Measurements from ENCODE around the gene TBX2. TPM values are rescaled to one million over a fixed set of nuclear protein-coding genes. Genes with fewer than 3 reads are reported as not detected.

TBX2 gene
- total and polyA plus RNA-seq, 2 of the 13 experiments (the other 11 are each of a cell fraction or from before 2014, with no cell fraction given): 2.8 to 15.3 TPM

DNA sequence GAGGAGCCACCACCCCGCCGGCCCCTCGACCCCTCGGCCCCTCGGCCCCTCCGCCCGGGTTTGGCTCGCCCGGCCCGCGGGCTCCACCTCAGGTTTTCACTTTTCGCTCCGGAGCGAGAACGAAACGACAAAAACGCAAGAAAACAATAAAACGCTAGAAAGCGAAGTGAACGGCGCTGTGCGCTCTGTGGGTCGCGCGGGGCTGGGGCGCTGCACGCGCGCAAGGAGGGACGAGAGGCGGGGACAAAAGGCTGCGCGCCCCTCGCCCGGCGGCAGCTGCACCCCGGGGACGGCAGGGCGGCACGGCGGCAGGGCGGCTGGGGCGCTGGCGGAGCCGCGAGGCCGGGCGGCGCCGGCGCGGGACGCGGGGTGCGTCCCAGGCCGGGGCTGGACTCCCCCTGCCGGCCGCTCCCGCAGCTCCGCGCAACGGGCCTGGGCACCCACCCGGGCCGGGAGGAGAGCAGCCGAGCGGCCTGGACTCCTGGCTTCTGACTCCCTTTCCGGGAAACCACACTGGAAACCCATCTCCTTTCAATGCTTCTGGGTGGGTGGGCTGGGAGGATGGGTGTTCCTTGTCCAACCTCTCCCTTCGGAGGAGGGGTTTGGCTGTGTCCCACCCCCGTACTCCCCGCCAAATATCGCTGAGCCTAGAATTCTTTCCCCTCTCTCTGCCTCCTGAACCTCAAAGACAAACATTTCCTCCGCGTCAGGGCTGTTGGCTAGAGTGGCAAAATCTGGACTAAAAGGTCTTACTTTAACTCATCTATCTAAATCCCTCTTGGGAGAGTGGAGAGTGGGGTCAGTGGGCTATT is 9.9 kb downstream of the TBX2 start (continued):
- TF ChIP-seq SPEN (CRISPR knock-in tag; IDR thresholded peaks at IDR 0.05; ENCODE audit: low read depth): peak; percentile 36; the same call in 1 of the 2 replicates
- TF ChIP-seq MLLT10 (CRISPR knock-in tag; IDR thresholded peaks at IDR 0.05): no peak
- no peak for TF ChIP-seq SIX1 (CRISPR knock-in tag; IDR thresholded peaks at IDR 0.05; ENCODE audit: borderline replicate concordance)
- peak; percentile 72; the same call in 1 of the 2 replicates for TF ChIP-seq DNMT1 (CRISPR knock-in tag; IDR thresholded peaks at IDR 0.05)
- TF ChIP-seq, protein P1, sequence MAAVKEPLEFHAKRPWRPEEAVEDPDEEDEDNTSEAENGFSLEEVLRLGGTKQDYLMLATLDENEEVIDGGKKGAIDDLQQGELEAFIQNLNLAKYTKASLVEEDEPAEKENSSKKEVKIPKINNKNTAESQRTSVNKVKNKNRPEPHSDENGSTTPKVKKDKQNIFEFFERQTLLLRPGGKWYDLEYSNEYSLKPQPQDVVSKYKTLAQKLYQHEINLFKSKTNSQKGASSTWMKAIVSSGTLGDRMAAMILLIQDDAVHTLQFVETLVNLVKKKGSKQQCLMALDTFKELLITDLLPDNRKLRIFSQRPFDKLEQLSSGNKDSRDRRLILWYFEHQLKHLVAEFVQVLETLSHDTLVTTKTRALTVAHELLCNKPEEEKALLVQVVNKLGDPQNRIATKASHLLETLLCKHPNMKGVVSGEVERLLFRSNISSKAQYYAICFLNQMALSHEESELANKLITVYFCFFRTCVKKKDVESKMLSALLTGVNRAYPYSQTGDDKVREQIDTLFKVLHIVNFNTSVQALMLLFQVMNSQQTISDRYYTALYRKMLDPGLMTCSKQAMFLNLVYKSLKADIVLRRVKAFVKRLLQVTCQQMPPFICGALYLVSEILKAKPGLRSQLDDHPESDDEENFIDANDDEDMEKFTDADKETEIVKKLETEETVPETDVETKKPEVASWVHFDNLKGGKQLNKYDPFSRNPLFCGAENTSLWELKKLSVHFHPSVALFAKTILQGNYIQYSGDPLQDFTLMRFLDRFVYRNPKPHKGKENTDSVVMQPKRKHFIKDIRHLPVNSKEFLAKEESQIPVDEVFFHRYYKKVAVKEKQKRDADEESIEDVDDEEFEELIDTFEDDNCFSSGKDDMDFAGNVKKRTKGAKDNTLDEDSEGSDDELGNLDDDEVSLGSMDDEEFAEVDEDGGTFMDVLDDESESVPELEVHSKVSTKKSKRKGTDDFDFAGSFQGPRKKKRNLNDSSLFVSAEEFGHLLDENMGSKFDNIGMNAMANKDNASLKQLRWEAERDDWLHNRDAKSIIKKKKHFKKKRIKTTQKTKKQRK (IDR thresholded peaks at IDR 0.05; ENCODE audit: low read length): no peak
- no peak for TF ChIP-seq SRF (IDR thresholded peaks at IDR 0.05; ENCODE audit: low read depth, low read length)
- TF ChIP-seq ZNF788 (CRISPR knock-in tag; IDR thresholded peaks at IDR 0.05; ENCODE audit: borderline replicate concordance): no peak
- TF ChIP-seq SP1 (IDR thresholded peaks at IDR 0.05): no peak
- no peak for TF ChIP-seq SP1 (CRISPR knock-in tag; IDR thresholded peaks at IDR 0.05)
- peak; percentile 65 for TF ChIP-seq MEIS2 (CRISPR knock-in tag; IDR thresholded peaks at IDR 0.05)
- no peak for TF ChIP-seq CC2D1A (CRISPR knock-in tag; IDR thresholded peaks at IDR 0.05)
- no peak for TF ChIP-seq ZNF451 (CRISPR knock-in tag; IDR thresholded peaks at IDR 0.05)
- TF ChIP-seq NCOA1 (CRISPR knock-in tag; IDR thresholded peaks at IDR 0.05): no peak
- TF ChIP-seq TOPORS (CRISPR knock-in tag; IDR thresholded peaks at IDR 0.05): peak; percentile 85; the same call in 1 of the 2 replicates
- TF ChIP-seq, protein P2, sequence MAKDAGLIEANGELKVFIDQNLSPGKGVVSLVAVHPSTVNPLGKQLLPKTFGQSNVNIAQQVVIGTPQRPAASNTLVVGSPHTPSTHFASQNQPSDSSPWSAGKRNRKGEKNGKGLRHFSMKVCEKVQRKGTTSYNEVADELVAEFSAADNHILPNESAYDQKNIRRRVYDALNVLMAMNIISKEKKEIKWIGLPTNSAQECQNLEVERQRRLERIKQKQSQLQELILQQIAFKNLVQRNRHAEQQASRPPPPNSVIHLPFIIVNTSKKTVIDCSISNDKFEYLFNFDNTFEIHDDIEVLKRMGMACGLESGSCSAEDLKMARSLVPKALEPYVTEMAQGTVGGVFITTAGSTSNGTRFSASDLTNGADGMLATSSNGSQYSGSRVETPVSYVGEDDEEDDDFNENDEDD (CRISPR knock-in tag; IDR thresholded peaks at IDR 0.05; ENCODE audit: borderline replicate concordance): peak; percentile 36; the same call in 1 of the 2 replicates
- TF ChIP-seq, protein P3, sequence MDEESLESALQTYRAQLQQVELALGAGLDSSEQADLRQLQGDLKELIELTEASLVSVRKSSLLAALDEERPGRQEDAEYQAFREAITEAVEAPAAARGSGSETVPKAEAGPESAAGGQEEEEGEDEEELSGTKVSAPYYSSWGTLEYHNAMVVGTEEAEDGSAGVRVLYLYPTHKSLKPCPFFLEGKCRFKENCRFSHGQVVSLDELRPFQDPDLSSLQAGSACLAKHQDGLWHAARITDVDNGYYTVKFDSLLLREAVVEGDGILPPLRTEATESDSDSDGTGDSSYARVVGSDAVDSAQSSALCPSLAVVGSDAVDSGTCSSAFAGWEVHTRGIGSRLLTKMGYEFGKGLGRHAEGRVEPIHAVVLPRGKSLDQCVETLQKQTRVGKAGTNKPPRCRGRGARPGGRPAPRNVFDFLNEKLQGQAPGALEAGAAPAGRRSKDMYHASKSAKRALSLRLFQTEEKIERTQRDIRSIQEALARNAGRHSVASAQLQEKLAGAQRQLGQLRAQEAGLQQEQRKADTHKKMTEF (CRISPR knock-in tag; IDR thresholded peaks at IDR 0.05): no peak
- TF ChIP-seq JUND (CRISPR knock-in tag; IDR thresholded peaks at IDR 0.05): no peak
- TF ChIP-seq ZNF20 (CRISPR knock-in tag; IDR thresholded peaks at IDR 0.05): no peak
- 0 out of 2 replicates have a peak, but pooled peaks have one; percentile 37 for TF ChIP-seq EEA1 (CRISPR knock-in tag; IDR thresholded peaks at IDR 0.05; ENCODE audit: borderline replicate concordance)
- no peak for TF ChIP-seq ZNF598 (CRISPR knock-in tag; IDR thresholded peaks at IDR 0.05; ENCODE audit: borderline replicate concordance)
- no peak for TF ChIP-seq ZNF639 (CRISPR knock-in tag; conservative IDR thresholded peaks at IDR 0.05)
- no peak for TF ChIP-seq KMT2A (CRISPR knock-in tag; IDR thresholded peaks at IDR 0.05)
- peak; percentile 72 for TF ChIP-seq STAG1 (CRISPR knock-in tag; IDR thresholded peaks at IDR 0.05)
- no peak for TF ChIP-seq ATF3 (CRISPR knock-in tag; IDR thresholded peaks at IDR 0.05)
